ENCODE measurements around the gene CCDC167.

The CCDC167 gene

DNA sequence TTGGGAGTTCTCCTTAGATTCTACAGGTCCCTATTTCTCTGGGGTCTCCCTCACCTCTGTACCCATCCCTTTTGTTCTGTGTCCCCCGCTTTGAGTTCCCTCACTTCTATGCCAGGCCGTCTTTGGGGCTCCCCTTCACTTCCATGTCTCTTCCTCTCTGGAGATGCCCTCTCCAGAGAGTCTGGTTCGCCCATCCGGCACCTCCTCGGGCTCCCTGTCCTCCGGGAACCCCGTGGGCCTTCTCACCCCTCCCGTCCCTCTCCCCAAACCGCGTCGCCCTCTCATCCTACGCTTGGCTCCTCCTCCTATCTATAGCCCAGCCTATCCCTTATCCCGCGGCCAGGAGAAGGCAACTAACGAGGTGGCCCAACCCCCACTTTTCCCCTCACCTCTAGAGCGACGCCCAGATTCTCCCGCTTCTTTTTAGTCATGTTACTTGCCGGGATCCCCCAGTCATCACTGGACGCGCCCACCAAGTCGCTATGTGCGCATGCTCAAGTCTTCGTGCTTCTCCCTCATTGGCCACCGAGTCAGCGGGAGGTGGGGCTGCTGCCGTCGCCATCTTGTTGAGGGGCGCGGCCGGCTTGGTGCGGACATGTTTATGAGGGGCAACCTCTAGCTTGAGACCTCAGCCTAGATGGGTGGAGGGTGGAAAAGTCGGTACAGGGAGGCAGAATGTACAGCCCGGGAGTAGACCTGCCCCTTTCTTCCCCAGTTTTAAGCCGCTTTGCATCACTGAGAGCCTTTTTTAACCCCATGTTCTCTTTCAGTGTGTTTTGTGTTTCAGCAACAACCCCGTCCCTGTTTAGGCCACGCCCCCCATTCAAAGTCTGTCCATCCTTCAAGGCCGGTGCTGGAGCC is at the start of gene CCDC167:
CCDC167 (minus strand) TSS at position 461 of the 861 bp plus-strand sequence; CDS start at position 431, 30 bp downstream.
- peak; percentile 88 for DNase-seq

DNA sequence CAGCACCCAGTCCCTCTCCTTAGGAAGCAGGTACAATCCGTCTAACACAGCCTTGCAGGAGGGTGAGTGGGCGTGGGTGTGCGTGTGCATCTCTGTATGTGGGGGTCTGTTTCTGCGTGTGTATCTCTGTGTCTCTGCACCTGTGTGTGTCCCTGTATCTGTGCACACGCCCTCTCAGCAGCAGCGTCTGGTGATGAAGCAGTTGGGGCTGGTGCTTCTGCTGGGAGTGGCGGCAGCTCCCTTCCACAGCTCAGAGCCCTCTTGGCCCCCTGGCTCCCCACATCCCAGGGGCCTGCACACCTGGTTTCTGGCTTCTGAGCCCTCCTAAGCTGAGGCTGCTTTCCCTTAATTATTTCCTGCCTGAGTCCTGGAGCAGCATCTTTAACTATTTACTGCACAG is 49.5 kb upstream of the CCDC167 start:
- DNase-seq = no peak

- DNase-seq = no peak
Measured at GRCh38 chr6:37548067-37548674, 48.5 kb upstream of the CCDC167 start.

DNA sequence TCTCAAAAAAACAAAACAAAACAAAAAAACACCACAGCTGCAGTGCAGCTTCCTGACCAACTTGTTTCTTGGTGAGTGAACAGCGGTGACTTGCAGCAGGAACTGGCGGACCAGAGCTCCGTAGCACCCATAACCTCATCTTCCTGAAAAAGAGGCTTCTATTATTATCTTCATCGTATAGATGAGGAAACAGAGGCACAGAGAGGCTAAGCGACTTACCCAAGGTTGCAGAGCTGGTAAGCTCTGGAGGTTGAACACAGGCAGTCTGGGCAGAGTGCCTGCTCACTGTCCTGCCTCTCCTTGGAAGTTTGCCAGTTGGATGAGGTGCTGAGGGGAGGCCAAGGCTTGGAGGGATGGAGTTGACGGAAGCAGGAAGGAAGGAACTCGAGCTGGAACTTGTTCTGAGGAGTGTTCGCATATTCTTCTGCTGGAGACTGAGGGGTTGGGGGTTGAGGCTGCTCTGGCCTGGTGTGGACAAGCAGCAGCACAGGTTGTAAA is 47.9 kb upstream of the CCDC167 start:
- no peak for DNase-seq

DNA sequence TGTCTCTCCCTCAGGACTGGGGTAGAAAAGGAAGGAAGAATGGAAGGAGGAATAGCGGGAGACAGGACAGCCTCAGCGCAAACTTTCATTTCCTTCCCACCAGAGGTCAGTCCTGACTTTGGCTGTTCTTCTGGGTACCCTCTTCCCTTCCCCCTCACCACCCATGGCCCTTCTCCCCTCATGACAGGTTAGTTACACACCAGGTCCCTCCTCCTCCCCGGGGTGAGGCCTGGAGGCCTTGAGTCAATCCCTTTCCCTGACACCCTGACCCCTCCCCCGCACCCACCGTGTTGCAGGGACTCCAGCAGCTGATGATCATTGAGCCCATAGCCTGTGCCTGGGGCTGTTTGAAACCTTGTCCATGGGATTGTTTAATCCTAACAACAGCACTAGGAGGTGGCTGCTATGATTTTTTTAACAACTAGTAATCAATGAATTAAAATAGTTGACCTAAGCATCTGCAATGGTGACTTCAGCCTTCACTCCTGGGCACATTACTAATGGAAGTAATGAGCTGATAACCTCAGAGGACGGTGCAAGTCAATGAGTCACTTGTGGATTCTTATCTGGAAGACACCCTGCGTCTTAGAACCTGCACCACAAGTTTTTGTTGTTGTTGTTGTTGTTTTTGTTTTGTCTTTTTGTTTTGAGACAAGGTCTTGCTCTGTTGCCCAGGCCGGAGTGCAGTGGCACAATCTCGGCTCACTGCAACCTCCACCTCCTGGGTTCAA is 46.6 kb upstream of the CCDC167 start:
- DNase-seq = no peak

DNA sequence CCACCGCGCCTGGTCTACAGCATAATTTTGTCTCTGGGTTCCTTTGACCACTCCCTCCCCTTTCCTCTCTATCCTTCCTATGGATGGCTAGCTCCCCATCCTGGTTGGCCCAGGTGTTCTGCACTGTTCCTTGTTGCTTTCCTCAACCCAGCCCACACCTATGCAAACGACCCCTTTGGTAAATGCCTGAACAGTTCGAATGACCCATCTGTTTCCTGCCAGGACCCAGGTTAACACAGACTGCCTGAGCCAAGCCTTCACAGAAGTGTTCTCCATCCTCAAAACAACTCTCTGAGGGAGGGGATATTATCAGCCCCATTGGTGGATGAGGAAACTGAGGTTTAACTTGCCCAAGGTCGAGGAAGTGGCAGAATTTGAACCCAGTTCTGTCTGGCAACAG is 44.8 kb upstream of the CCDC167 start:
- no peak for DNase-seq

DNA sequence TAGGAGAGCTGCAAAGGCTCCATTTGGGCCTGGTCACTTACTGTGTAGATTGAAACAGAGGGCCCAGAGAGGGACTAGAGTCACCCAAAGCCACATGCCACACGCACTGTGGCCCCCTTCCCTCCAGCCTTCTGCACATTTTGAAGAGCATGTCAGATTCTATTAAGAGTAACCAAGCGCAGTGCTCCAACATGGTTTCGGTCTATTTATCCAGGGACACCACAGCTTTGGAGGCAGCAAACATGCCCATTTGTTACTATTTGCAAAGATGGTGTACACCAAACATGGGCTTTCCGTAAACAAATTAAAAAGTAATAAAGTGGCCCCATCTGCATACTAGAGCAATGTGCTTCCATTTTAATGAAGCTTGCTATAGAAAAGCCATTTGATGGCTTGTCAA is 43.7 kb upstream of the CCDC167 start:
- no peak for DNase-seq

- no peak for DNase-seq
Measured at GRCh38 chr6:37541346-37541745, 41.7 kb upstream of the CCDC167 start.

GRCh38 chr6:37540390-37540789 is 40.7 kb upstream of the CCDC167 start:
- no peak for DNase-seq

DNA sequence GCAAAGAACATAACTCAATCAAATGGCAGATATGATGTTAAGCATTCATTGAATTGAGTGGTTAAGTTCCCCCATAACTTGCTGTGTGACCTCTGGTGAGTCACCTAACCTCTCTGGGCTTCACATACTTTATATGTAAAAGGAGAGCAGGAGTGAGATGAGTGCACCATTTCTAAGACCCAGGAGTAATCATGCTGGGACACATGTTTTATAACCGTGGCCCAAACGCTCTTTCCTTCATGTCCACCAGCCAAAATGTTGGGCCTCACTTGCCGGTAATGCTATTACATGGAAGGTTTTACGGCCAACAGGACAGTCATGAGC is 40.3 kb upstream of the CCDC167 start:
- no peak for DNase-seq

- no peak for DNase-seq
Measured at GRCh38 chr6:37539171-37540028, 39.7 kb upstream of the CCDC167 start.

GRCh38 chr6:37538107-37538506 is 38.4 kb upstream of the CCDC167 start:
- DNase-seq = no peak

- no peak for DNase-seq
Measured at GRCh38 chr6:37537548-37537947, 37.9 kb upstream of the CCDC167 start.

GRCh38 chr6:37536491-37537190 is 36.9 kb upstream of the CCDC167 start:
- no peak for DNase-seq

DNA sequence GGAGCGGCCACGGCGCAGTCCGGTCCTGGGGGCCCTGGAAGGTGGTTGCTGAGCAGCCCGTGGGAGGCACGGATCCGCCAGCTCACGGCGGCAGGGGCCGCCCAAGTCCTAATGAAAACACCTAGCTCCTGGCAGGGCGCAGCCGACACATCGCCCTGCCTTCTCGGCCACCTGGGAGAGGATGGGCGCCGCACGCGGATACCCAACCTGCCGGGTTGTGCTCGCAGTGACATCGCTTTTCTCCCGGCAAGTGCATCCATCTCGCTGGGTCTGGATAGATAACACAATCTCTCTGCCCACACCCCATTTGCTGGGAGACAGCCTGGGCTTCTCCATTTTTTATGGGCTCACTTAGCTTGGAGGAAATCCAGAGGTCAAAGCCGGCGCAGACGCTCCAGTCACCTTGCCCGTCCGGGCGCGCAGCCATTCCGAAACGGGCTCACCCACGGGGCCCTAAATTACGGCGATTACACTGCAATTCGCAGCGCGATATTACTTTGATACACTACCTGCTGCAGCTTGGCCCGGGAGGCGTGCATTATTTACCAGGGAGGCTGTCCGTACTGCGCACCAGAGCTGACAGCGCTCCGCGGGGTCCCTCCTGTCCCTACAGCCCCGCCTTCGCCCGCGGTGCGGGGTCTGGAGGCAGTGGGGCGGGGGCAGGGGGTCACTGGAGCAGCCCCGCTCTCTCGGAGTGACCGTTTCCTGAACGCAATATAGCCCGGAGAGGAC is 36.2 kb upstream of the CCDC167 start:
- DNase-seq = no peak

- no peak for DNase-seq
Measured at GRCh38 chr6:37535428-37535758, 35.7 kb upstream of the CCDC167 start.

DNA sequence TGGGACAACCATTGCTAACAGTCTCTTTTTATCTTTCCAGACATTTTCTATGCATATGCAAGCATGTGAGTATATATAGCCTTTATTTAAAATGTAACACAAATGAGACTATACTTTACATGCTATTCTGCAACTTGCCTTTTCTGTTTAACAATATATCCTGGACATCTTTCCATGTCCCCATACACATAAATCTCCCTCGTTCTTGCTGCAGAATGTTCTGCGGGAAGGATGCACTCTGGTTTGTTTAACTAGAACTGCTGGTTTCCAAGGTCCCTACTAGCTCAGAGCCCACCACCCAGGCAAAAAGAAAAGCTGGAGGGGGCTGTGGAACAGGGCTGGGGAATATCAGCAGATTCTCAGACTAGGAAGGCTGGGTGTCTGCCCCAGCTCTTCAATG is 35.2 kb upstream of the CCDC167 start:
- no peak for DNase-seq

DNA sequence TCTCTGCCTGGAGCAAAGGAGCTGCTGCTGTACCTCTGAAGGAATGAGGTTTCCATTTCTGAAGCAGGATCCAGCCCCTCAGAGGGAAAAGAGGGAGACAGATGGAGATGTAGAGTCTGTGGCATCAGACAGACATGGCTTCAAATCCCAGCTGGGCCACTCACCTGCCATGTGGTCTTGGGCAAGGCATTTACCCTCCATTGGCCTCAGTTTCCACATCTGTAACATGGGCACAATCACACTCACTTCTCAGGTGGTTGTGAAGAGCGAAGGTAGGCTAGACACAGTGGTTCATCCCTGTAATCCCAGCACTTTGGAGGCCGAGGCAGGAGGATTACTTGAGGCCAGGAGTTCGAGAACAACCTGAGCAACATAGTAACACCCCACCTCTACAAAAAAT is 32.4 kb upstream of the CCDC167 start:
- no peak for DNase-seq

DNA sequence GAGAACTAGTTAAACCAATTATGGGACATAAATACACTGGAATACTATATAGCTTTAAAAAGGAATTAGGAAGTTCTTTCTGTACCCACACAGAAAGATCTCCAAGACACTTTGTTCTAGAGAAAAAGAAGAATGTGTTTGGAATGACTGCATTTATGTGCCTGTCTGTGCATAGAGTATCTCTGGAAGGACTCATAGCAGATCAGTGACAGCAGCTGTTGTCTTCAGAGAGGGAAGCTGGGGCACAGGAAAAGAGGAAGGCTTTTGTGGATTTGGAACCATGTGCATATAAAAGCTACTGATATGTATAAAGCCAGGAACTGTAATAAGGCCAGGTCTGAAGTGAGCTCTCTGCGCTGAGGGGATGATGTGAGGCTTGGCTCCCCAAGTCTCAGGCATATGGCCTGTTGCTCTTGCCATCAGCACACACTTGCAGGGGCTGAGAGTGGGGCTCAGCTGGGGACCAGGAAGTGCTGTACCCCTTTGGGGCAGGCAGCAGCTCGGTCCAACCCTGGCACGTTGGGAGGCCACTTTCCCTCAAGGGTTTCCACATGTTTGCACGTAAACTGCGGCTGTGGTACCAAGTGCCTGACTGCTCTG is 31.8 kb upstream of the CCDC167 start:
- DNase-seq = no peak

GRCh38 chr6:37531026-37531425 is 31.3 kb upstream of the CCDC167 start:
- no peak for DNase-seq

DNA sequence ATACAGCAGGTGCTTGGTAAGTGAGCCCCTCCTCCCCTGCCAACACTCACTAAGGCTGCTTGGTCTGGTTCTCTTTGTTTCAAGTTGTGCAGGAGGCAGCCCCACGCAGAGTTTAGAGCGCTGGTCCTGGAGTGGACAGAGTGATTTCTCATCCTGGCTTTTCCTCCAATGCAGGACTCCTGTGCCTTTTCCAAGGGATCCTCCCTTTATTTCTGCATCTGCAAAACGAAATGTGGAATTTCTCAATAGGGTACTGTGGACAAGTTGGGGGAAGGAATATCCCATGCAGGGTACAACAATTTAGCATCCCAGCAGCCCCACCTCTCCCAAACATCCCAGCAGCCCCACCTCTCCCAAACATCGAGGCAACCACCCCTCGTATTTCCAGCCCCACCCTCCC is 30.6 kb upstream of the CCDC167 start:
- DNase-seq = no peak
